ENCODE measurements around the gene OGFR. TPM values are rescaled to one million over a fixed set of nuclear protein-coding genes. Genes with fewer than 3 reads are reported as not detected.

Gene OGFR
- total and polyA plus RNA-seq, 2 donors (not counting 1 experiment from before 2014, with no cell fraction given), result 71.7 to 102 TPM

DNA sequence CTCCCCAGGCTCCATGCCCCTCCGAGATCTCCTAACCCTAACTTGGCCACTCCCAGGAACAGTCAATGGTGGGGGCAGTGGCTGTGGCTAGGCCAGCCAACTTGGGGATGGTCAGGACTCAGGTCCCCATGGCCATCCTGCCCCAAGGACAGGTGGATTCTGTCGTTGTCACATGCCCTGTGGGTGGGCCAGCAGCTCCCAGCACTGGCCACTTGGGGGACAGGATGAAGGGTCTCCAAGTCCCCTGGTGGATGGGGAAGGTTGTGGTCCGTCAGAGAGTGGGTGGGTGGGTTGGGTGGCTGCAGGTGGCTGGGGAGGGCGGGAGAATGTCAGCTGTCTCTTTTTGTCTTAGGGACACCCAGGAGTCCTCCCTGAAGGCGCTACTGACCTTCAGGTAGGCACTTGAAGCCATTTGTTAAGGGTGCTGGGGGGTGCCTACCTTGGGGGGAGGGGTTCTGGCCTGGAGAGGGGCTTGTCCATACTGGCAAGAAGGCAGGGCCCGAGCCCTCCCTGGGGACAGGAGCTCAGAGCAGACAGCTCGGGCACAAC lies 17.7 kb downstream of the OGFR start:
- Histone ChIP-seq H2AFZ (ENCODE audit: insufficient read depth, low read depth, low read length, poor library complexity, severe bottlenecking) (no peak overlapping the region), H3K27me3 (replicated peaks in 1 of 4; ENCODE audit: control extremely low read depth in 1 of 4, control insufficient read depth in 3 of 4, insufficient read depth in 4 of 4, low read length in 3 of 4) (peaks cover 0 to 31% (median 17%) of the 10 kb centered on the region in 4 experiments), H4K20me1 (ENCODE audit: control insufficient read depth, insufficient read depth, low read length, poor library complexity, severe bottlenecking) (peaks cover 4% of the 10 kb centered on the region), H3K9ac (ENCODE audit: low read length) (no peak overlapping the region), H3K4me2 (replicated peaks; ENCODE audit: low read depth, low read length, poor library complexity, severe bottlenecking) (no peak overlapping the region), H3K4me3 (ENCODE audit: control extremely low read depth in 1 of 5, extremely low read depth in 1 of 5, insufficient read depth in 1 of 5, low read depth in 2 of 5, low read length in 4 of 5) (no peak overlapping the region), H3K27ac (ENCODE audit: low read length in 2 of 2) (no peak overlapping the region), H3K4me1 (ENCODE audit: control insufficient read depth in 2 of 2, insufficient read depth in 2 of 2, low read length in 2 of 2) (peaks cover 23 to 28% of the 10 kb centered on the region in 2 donors), H3K36me3 (replicated peaks in 1 of 2; ENCODE audit: control extremely low read depth in 1 of 2, control insufficient read depth in 1 of 2, extremely low read depth in 1 of 2, insufficient read depth in 2 of 2, low read length in 1 of 2) (no peaks in the 10 kb centered on the region), H3K9me3 (ENCODE audit: control extremely low read depth in 1 of 3, control insufficient read depth in 2 of 3, insufficient read depth in 1 of 3, low read length in 2 of 3) (peaks cover 0 to 7% (median 0%) of the 10 kb centered on the region in 3 donors), H3K79me2 (ENCODE audit: control insufficient read depth, insufficient read depth, low read length) (no peaks in the 10 kb centered on the region)
- DNase-seq (no peak), ATAC-seq (ENCODE audit: low read depth) (no peak)
- Mint-ChIP-seq H3K4me3 (no peak overlapping the region), H3K4me1 (peaks cover 16% of the 10 kb centered on the region), H3K9me3 (ENCODE audit: insufficient read depth) (no peaks in the 10 kb centered on the region), H3K27ac (no peak overlapping the region), H3K27me3 (no peaks in the 10 kb centered on the region)
- TF ChIP-seq EZH2 (IDR thresholded peaks at IDR 0.05; ENCODE audit: borderline replicate concordance, insufficient read depth, low read depth, low read length, poor library complexity, severe bottlenecking), result no peak
- TF ChIP-seq, protein P1, sequence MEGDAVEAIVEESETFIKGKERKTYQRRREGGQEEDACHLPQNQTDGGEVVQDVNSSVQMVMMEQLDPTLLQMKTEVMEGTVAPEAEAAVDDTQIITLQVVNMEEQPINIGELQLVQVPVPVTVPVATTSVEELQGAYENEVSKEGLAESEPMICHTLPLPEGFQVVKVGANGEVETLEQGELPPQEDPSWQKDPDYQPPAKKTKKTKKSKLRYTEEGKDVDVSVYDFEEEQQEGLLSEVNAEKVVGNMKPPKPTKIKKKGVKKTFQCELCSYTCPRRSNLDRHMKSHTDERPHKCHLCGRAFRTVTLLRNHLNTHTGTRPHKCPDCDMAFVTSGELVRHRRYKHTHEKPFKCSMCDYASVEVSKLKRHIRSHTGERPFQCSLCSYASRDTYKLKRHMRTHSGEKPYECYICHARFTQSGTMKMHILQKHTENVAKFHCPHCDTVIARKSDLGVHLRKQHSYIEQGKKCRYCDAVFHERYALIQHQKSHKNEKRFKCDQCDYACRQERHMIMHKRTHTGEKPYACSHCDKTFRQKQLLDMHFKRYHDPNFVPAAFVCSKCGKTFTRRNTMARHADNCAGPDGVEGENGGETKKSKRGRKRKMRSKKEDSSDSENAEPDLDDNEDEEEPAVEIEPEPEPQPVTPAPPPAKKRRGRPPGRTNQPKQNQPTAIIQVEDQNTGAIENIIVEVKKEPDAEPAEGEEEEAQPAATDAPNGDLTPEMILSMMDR (IDR thresholded peaks at IDR 0.05), result no peak
- intact Hi-C loops (cut with micrococcal nuclease), result no loop called here
- WGBS (ENCODE audit: insufficient coverage), result 54% methylated on average over 6 of the region's 7 CpGs
- POLR2A ChIA-PET, result interaction anchor here (0.6 to 0.7 kb wide), 2 partner anchors 9 to 144 kb away, joined by 3 read pairs; no protein-coding TSS in a partner anchor
- CTCF ChIA-PET, result interaction anchor here (1.0 to 2.2 kb wide), 7 partner anchors 10 to 187 kb away, joined by 3 to 16 read pairs (median 6); partner anchors contain the start of gene TCFL5

Measured in B cell (primary cell).